ENCODE measurements around the gene TTLL1.

GRCh38 chr22:43096420-43096819 is 7.2 kb upstream of the TTLL1 start:
- TF ChIP-seq EZH2 (IDR thresholded peaks at IDR 0.05; ENCODE audit: borderline replicate concordance, low read depth, low read length, severe bottlenecking) (no peak), CTCF (IDR thresholded peaks at IDR 0.05; ENCODE audit: extremely low read depth in 1 of 2, insufficient read depth in 1 of 2, low read depth in 1 of 2, low read length in 2 of 2) (no peak), POLR2AphosphoS5 (IDR thresholded peaks at IDR 0.05; ENCODE audit: insufficient read depth, low read depth, low read length) (no peak), POLR2A (IDR thresholded peaks at IDR 0.05; ENCODE audit: low read depth, low read length) (no peak), MYC (IDR thresholded peaks at IDR 0.05; ENCODE audit: low read depth, low read length) (no peak), JUN (IDR thresholded peaks at IDR 0.05; ENCODE audit: borderline replicate concordance, insufficient read depth, insufficient read length, low read depth) (no peak), GATA2 (IDR thresholded peaks at IDR 0.05; ENCODE audit: insufficient read depth, insufficient read length, low read depth, low read length) (no peak), MAX (IDR thresholded peaks at IDR 0.05; ENCODE audit: insufficient read depth, insufficient read length) (no peak), FOS (IDR thresholded peaks at IDR 0.05; ENCODE audit: borderline replicate concordance, insufficient read depth, low read length) (no peak)
